H1 (cell line): ENCODE data around the gene TPRN. TPM values are rescaled to one million over a fixed set of nuclear protein-coding genes. Genes with fewer than 3 reads are reported as not detected.
A peak's percentile ranks its signal among the peaks of the same experiment; 100 is the strongest.

Source experiments
- CTCF ChIA-PET: fragments of 300-600 bp; sonication (Branson Sonifier 250); formaldehyde crosslinking; loops from one replicate; lab custom pipeline; 2021; ENCODE audit not compliant: partially characterized antibody; lab: Charles Lee
- POLR2A ChIA-PET: fragments of 300-600 bp; sonication (Branson Sonifier 250); formaldehyde crosslinking; loops from one replicate; lab custom pipeline; 2021; ENCODE audit warnings: inconsistent platforms; ENCODE audit not compliant: partially characterized antibody; lab: Charles Lee
- DNase-seq, 2 experiments: peaks; one replicate each; pipeline versions ENCODE4 v3.0.0 to v3.0.0-alpha.2; 2010 to 2022; ENCODE audit warnings: low spot score in 2 of 2, low read depth in 1 of 2, mixed read lengths in 1 of 2
- FAIRE-seq: peaks from 2 replicates; lab custom pipeline; 2011; peaks lifted over from hg19 to GRCh38; lab: Jason Lieb, UNC
- H2AFZ ChIP-seq: 2 replicates; pipeline ENCODE4 v1.8.1; 2012; ENCODE audit warnings: low read length, inconsistent platforms
- H2AK5ac ChIP-seq: 2 replicates; pipeline ENCODE4 v1.6.1; 2013; ENCODE audit warnings: low read depth, low read length
- H2BK120ac ChIP-seq: replicated peaks from 2 replicates; pipeline ENCODE3; 2013; ENCODE audit warnings: low read depth, low read length, inconsistent platforms
- H2BK12ac ChIP-seq: 2 replicates; pipeline ENCODE4 v1.6.1; 2013; ENCODE audit warnings: low read depth, low read length
- H2BK15ac ChIP-seq: 2 replicates; pipeline ENCODE4 v1.6.1; 2013; ENCODE audit warnings: low read length
- H2BK20ac ChIP-seq: 2 replicates; pipeline ENCODE4 v1.6.1; 2013; ENCODE audit warnings: low read length
- H2BK5ac ChIP-seq: 2 replicates; pipeline ENCODE4 v1.6.1; 2013; ENCODE audit warnings: low read depth, low read length
- H3K14ac ChIP-seq: 2 replicates; pipeline ENCODE4 v1.6.1; 2013; ENCODE audit warnings: inconsistent platforms; ENCODE audit not compliant: insufficient read length
- H3K18ac ChIP-seq: 2 replicates; pipeline ENCODE4 v1.6.1; 2013; ENCODE audit warnings: low read length; ENCODE audit errors: extremely low read depth
- H3K23ac ChIP-seq: 2 replicates; pipeline ENCODE4 v1.6.1; 2013; ENCODE audit warnings: inconsistent platforms; ENCODE audit not compliant: insufficient read length
- H3K23me2 ChIP-seq: 2 replicates; pipeline ENCODE4 v1.6.1; 2013; ENCODE audit warnings: low read depth, low read length
- H3K27ac ChIP-seq: 2 replicates; pipeline ENCODE4 v1.6.1; 2011; ENCODE audit warnings: low read depth, low read length, inconsistent platforms
- H3K27me3 ChIP-seq, 4 experiments: replicated peaks in 1 of 4; 1 replicate in 1 of 4; 2 replicates in 3 of 4; pipeline versions ENCODE4 v1.6.1 to v1.8.1; 2011 to 2013; ENCODE audit warnings: low read length in 3 of 4, mild to moderate bottlenecking in 3 of 4, inconsistent platforms in 2 of 4, mixed read lengths in 2 of 4, moderate library complexity in 1 of 4; ENCODE audit not compliant: control insufficient read depth in 3 of 4, insufficient read depth in 3 of 4; ENCODE audit errors: extremely low read depth in 1 of 4
- H3K36me3 ChIP-seq, 4 experiments: 2 replicates each; pipeline versions ENCODE4 v1.6.1 to v1.8.1; 2011 to 2013; ENCODE audit warnings: mild to moderate bottlenecking in 4 of 4, low read length in 3 of 4, moderate library complexity in 2 of 4, control low read depth in 1 of 4, inconsistent platforms in 1 of 4; ENCODE audit not compliant: insufficient read depth in 4 of 4, control insufficient read depth in 2 of 4
- H3K4ac ChIP-seq: replicated peaks from 2 replicates; pipeline ENCODE3; 2013; ENCODE audit warnings: low read length, low read depth, mixed read lengths, inconsistent platforms; ENCODE audit not compliant: insufficient read length
- H3K4me1 ChIP-seq, 4 experiments: replicated peaks in 1 of 4; 1 replicate in 1 of 4; 2 replicates in 3 of 4; pipeline versions ENCODE4 v1.6.1 to v1.8.1; 2011 to 2013; ENCODE audit warnings: low read length in 3 of 4, inconsistent platforms in 2 of 4, mixed read lengths in 1 of 4; ENCODE audit not compliant: insufficient read depth in 4 of 4, control insufficient read depth in 3 of 4
- H3K4me2 ChIP-seq, 2 experiments: 2 replicates each; pipeline versions ENCODE4 v1.6.1 to v1.8.1; 2011 to 2013; ENCODE audit warnings: low read depth in 2 of 2, low read length in 2 of 2, control low read depth in 1 of 2, inconsistent platforms in 1 of 2, mild to moderate bottlenecking in 1 of 2; ENCODE audit not compliant: insufficient read depth in 1 of 2
- H3K4me3 ChIP-seq, 4 experiments: fragments of 200-600, 300-600 bp in 1 of 4; sonication (generic), shearing (Covaris generic), sonication (Bioruptor Twin) in 1 of 4; 2 replicates each; pipeline versions ENCODE4 v1.5.1 to v1.8.1; 2011 to 2016; ENCODE audit warnings: low read length in 4 of 4, low read depth in 3 of 4, control low read depth in 2 of 4, inconsistent platforms in 2 of 4, mild to moderate bottlenecking in 2 of 4, mixed read lengths in 1 of 4, moderate library complexity in 1 of 4; ENCODE audit not compliant: insufficient read depth in 2 of 4; ENCODE audit errors: extremely low read depth in 1 of 4
- H3K56ac ChIP-seq: replicated peaks from 2 replicates; pipeline ENCODE3; 2013; ENCODE audit warnings: low read depth, mild to moderate bottlenecking, mixed read lengths, low read length, inconsistent platforms; ENCODE audit not compliant: insufficient read length
- H3K79me1 ChIP-seq: 2 replicates; pipeline ENCODE4 v1.6.1; 2013; ENCODE audit warnings: low read depth, low read length, control low read depth
- H3K79me2 ChIP-seq, 2 experiments: 2 replicates each; pipeline versions ENCODE4 v1.6.1 to v1.8.1; 2012 to 2013; ENCODE audit warnings: low read length in 2 of 2, mild to moderate bottlenecking in 2 of 2, inconsistent platforms in 1 of 2; ENCODE audit not compliant: insufficient read depth in 2 of 2, control insufficient read depth in 1 of 2
- H3K9ac ChIP-seq, 4 experiments: replicated peaks in 1 of 4; 1 replicate in 1 of 4; 2 replicates in 3 of 4; pipeline versions ENCODE4 v1.6.1 to v1.8.1; 2011 to 2013; ENCODE audit warnings: low read depth in 3 of 4, low read length in 3 of 4, control low read depth in 2 of 4, mild to moderate bottlenecking in 2 of 4, moderate library complexity in 2 of 4, inconsistent platforms in 1 of 4; ENCODE audit errors: extremely low read depth in 1 of 4
- H3K9me3 ChIP-seq, 2 experiments: 2 replicates each; pipeline versions ENCODE4 v1.6.1 to v1.8.1; 2012 to 2013; ENCODE audit warnings: mild to moderate bottlenecking in 2 of 2, moderate library complexity in 2 of 2, control low read depth in 1 of 2, inconsistent platforms in 1 of 2, low read depth in 1 of 2, low read length in 1 of 2, mixed read lengths in 1 of 2; ENCODE audit not compliant: insufficient read depth in 2 of 2
- H4K20me1 ChIP-seq, 2 experiments: replicated peaks in 1 of 2; 2 replicates each; pipeline versions ENCODE3 to v1.8.1; 2011 to 2013; ENCODE audit warnings: inconsistent platforms in 2 of 2, low read length in 2 of 2, mild to moderate bottlenecking in 1 of 2; ENCODE audit not compliant: insufficient read depth in 2 of 2, control insufficient read depth in 1 of 2
- H4K5ac ChIP-seq: 2 replicates; pipeline ENCODE4 v1.6.1; 2013; ENCODE audit warnings: low read length, low read depth, mixed read lengths, inconsistent platforms; ENCODE audit not compliant: insufficient read length
- H4K8ac ChIP-seq: 2 replicates; pipeline ENCODE4 v1.8.0; 2013; ENCODE audit warnings: mild to moderate bottlenecking, moderate library complexity, low read length, inconsistent platforms; ENCODE audit not compliant: insufficient read depth; ENCODE audit errors: extremely low read depth
- H4K91ac ChIP-seq: replicated peaks from 2 replicates; pipeline ENCODE3; 2013; ENCODE audit warnings: low read length, mixed read lengths, inconsistent platforms; ENCODE audit not compliant: insufficient read length
- EP300 ChIP-seq, 2 experiments: IDR thresholded peaks; 1 replicate in 1 of 2; 2 replicates in 1 of 2; pipeline ENCODE4 v1.6.1; 2011 to 2012; ENCODE audit warnings: low read depth in 2 of 2, low read length in 2 of 2, mild to moderate bottlenecking in 2 of 2, borderline replicate concordance in 1 of 2, inconsistent platforms in 1 of 2, moderate library complexity in 1 of 2
- HDAC6 ChIP-seq: IDR thresholded peaks from one replicate; pipeline ENCODE4 v1.7.1; 2012; ENCODE audit warnings: low read depth, mild to moderate bottlenecking, inconsistent platforms, low read length, moderate library complexity
- JUN ChIP-seq: IDR thresholded peaks from 2 replicates; pipeline ENCODE4 v1.6.1; 2011; ENCODE audit warnings: low read depth, mild to moderate bottlenecking, improper control_type of control experiment, low read length
- SIN3A ChIP-seq, 2 experiments: IDR thresholded peaks in 1 of 2; conservative IDR thresholded peaks in 1 of 2; 2 replicates each; pipeline ENCODE4 v1.6.1; 2011 to 2012; ENCODE audit warnings: low read length in 2 of 2, improper control_type of control experiment in 1 of 2, low read depth in 1 of 2, mild to moderate bottlenecking in 1 of 2
- SIX5 ChIP-seq: IDR thresholded peaks from 2 replicates; pipeline ENCODE4 v1.6.1; 2011; ENCODE audit warnings: mild to moderate bottlenecking, low read depth, low read length
- SP1 ChIP-seq: IDR thresholded peaks from 2 replicates; pipeline ENCODE4 v1.6.1; 2011; ENCODE audit warnings: low read depth, low read length
- SP4 ChIP-seq: IDR thresholded peaks from 2 replicates; pipeline ENCODE4 v1.6.1; 2012; ENCODE audit warnings: low read length, inconsistent platforms
- SRF ChIP-seq: IDR thresholded peaks from 2 replicates; pipeline ENCODE4 v1.6.1; 2011; ENCODE audit warnings: mild to moderate bottlenecking, low read depth, low read length, moderate library complexity
- TCF12 ChIP-seq: IDR thresholded peaks from 2 replicates; pipeline ENCODE4 v1.6.1; 2011; ENCODE audit warnings: low read depth, mild to moderate bottlenecking, low read length
- WGBS, 2 experiments: shearing (Covaris generic) in 1 of 2; methylation state at CpG; one replicate each; pipeline versions ENCODE4 v1.1.6 to v1.1.7; 2013 to 2015; ENCODE audit warnings: low lambda C conversion rate in 2 of 2, mixed read lengths in 2 of 2, inconsistent platforms in 1 of 2, low coverage in 1 of 2, missing lambda C conversion rate in 1 of 2; ENCODE audit not compliant: insufficient replicate concordance in 2 of 2, insufficient coverage in 1 of 2, insufficient read length in 1 of 2; ENCODE audit errors: extremely low coverage in 1 of 2, missing lambda C conversion rate in 1 of 2; 5-methylcytosine and 5-hydroxymethylcytosine counted together
- polyA plus RNA-seq, 7 experiments: library from polyadenylated mRNA; depleted of rRNA in 3 of 7; stranded (reverse) in 5 of 7; unstranded in 2 of 7; fragments of >200 nt in 5 of 7; fragments of 200-250 nt in 2 of 7; gene quantifications; 1 replicate in 5 of 7; 2 replicates in 1 of 7; 4 replicates in 1 of 7; pipeline versions ENCODE4 v1.2.1 to v1.2.3, GENCODE V29; 2011 to 2013; ENCODE audit warnings: missing spikeins in 2 of 7, mixed read lengths in 2 of 7
- total RNA-seq: library from RNA; stranded (reverse); fragmentation: NEBNext Ultra II Directional; extraction: Animal tissue kit (Norgen Biotek cat#: 25700); gene quantifications from 2 replicates; pipeline ENCODE4 v1.2.1, GENCODE V29; 2021

The TPRN gene
- total and polyA plus RNA-seq, 2 of the 8 experiments (the other 6 are each of a cell fraction or from before 2014, with no cell fraction given) = 9.7 to 23.2 TPM

DNA sequence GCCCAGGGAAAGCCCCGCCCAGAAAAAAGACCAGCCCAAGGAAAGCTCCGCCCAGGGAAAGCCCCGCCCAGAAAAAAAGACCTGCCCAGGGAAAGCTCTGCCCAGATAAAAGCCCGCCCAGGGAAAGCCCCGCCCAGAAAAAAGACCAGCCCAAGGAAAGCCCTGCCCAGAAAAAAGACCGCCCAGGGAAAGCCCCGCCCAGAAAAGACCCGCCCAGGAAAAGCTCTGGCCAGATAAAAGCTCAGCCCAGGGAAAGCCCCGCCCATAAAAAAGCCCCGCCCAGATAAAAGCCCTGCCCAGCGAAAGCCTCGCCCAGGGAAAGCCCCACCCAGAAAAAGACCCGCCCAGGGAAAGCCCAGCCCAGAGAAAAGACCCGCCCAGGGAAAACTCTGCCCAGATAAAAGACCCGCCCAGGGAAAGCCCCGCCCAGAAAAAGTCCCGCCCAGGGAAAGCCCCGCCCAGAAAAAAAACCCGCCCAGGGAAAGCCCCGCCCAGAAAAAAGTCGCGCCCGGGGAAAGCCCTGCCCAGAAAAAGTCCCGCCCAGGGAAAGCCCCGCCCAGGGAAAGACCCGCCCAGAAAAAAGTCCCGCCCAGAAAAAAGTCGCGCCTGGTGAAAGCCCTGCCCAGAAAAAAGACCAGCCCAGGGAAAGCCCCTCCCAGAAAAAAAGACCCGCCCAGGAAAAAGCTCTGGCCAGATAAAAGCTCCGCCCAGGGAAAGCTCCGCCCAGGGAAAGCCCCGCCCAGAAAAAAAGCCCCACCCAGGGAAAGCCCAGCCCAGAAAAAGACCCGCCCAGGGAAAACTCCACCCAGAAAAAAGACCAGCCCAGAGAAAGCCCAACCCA lies 49.7 kb downstream of the TPRN start:
- Histone ChIP-seq H3K23ac (no peak overlapping the region), H2BK20ac (no peak overlapping the region), H3K79me2 (no peaks in the 10 kb centered on the region; a peak in 1 of 4 replicates), H3K18ac (no peak overlapping the region), H3K79me1 (no peaks in the 10 kb centered on the region), H4K91ac (no peak overlapping the region), H3K4ac (no peak overlapping the region), H2BK120ac (no peak overlapping the region), H2BK5ac (no peak overlapping the region), H2AK5ac (no peak overlapping the region), H3K27ac (no peak overlapping the region), H3K27me3 (peaks cover 3 to 13% (median 12%) of the 10 kb centered on the region in 4 experiments; a peak in 6 of 7 replicates), H4K5ac (no peak overlapping the region), H3K9ac (no peak overlapping the region), H3K56ac (no peak overlapping the region), H3K9me3 (peaks cover 0 to 7% of the 10 kb centered on the region in 2 experiments; a peak in 3 of 4 replicates)
- CTCF ChIA-PET = interaction anchor here (0.6 to 3.6 kb wide), 12 partner anchors 12 to 206 kb away, joined by 3 to 24 read pairs (median 5); partner anchors contain the start of genes C8G, FBXW5 and GRIN1
- no peak for FAIRE-seq
- WGBS, 2 experiments = 69% methylated on average over 7 of the region's 34 CpGs; no CpG with 5 or more reads in 1 of the 2 experiments
- TF ChIP-seq TCF12 = no peak
- TF ChIP-seq SP4 = 0 out of 2 replicates have a peak, but pooled peaks have one; percentile 57
- TF ChIP-seq HDAC6 = no peak
- no peak for TF ChIP-seq JUN
- TF ChIP-seq SIX5 = no peak
- TF ChIP-seq SRF = no peak
- no peak for TF ChIP-seq EP300 (IDR thresholded peaks at IDR 0.05; ENCODE audit: borderline replicate concordance in 1 of 2, low read depth in 2 of 2, low read length in 2 of 2)
- TF ChIP-seq SP1 = 0 out of 2 replicates have a peak, but pooled peaks have one; percentile 15
- TF ChIP-seq SIN3A (conservative IDR thresholded peaks at IDR 0.05 in 1 of 2, IDR thresholded peaks at IDR 0.05 in 1 of 2; ENCODE audit: low read depth in 1 of 2, low read length in 2 of 2) = no peak
- TF ChIP-seq, all 59 proteins: peak for 2
- H3K36me3 ChIP-seq = no peaks in the 10 kb centered on the region; a peak in 1 of 8 replicates
- no peak overlapping the region for H3K4me3 ChIP-seq
- H3K14ac ChIP-seq = no peak overlapping the region
- H2BK12ac ChIP-seq = no peak overlapping the region
- no peak overlapping the region for H2BK15ac ChIP-seq
- H3K4me2 ChIP-seq = no peak overlapping the region; a peak in 1 of 4 replicates
- H3K23me2 ChIP-seq = peaks cover 2% of the 10 kb centered on the region; the same call in 1 of the 2 replicates
- H4K8ac ChIP-seq = no peak overlapping the region
- H3K4me1 ChIP-seq = peaks cover 0 to 9% (median 0%) of the 10 kb centered on the region in 4 experiments; a peak in 1 of 7 replicates
- peak in 1 of 2 experiments; percentile 73 for DNase-seq
- POLR2A ChIA-PET = interaction anchor here (0.6 to 1.7 kb wide), 7 partner anchors 13 to 803 kb away, joined by 3 to 4 read pairs (median 4); partner anchors contain the start of genes ANAPC2 and SSNA1
- H4K20me1 ChIP-seq = peaks cover 3 to 21% of the 10 kb centered on the region in 2 experiments
- no peak overlapping the region for H2AFZ ChIP-seq
